Measurements from ENCODE around the gene KCNG2. TPM values are rescaled to one million over a fixed set of nuclear protein-coding genes. Genes with fewer than 3 reads are reported as not detected.

Gene KCNG2
- total RNA-seq, 4 donors from 2014 or later = 0.27 TPM; not detected in 3

DNA sequence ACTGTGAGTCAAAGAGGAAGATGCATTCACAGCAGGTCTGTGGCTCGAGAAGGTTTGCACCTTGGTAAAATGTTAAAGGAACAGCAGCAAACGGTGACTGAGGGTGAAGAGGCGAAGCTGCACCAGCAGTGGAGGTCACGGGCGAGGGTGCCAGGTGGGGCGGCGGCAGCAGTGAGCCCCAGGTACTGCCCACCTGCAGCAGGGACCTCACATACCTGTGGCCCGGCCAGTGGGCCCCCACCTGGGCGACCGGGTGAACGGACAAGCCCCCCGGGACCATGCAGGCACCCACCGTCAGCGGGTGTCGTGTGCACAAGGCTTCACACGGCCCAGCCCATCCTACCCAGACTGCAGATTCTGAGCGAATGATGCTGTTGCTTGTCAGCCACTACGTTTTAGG, 23.6 kb upstream of the KCNG2 start:
- Histone ChIP-seq H3K4me3 (no peak overlapping the region), H3K9me3 (peaks cover 0 to 11% (median 0%) of the 10 kb centered on the region in 3 donors), H3K4me1 (no peaks in the 10 kb centered on the region), H3K36me3 (no peaks in the 10 kb centered on the region), H3K27me3 (peaks cover 83% of the 10 kb centered on the region), H3K27ac (no peak overlapping the region)
- ATAC-seq = no peak
- WGBS, 2 donors (ENCODE audit: low coverage in 1 of 2) = 77 to 92% methylated on average over 12 to 13 of the region's 18 CpGs
- TF ChIP-seq, protein P1, sequence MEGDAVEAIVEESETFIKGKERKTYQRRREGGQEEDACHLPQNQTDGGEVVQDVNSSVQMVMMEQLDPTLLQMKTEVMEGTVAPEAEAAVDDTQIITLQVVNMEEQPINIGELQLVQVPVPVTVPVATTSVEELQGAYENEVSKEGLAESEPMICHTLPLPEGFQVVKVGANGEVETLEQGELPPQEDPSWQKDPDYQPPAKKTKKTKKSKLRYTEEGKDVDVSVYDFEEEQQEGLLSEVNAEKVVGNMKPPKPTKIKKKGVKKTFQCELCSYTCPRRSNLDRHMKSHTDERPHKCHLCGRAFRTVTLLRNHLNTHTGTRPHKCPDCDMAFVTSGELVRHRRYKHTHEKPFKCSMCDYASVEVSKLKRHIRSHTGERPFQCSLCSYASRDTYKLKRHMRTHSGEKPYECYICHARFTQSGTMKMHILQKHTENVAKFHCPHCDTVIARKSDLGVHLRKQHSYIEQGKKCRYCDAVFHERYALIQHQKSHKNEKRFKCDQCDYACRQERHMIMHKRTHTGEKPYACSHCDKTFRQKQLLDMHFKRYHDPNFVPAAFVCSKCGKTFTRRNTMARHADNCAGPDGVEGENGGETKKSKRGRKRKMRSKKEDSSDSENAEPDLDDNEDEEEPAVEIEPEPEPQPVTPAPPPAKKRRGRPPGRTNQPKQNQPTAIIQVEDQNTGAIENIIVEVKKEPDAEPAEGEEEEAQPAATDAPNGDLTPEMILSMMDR (IDR thresholded peaks at IDR 0.05) = no peak
- TF ChIP-seq EP300 (IDR thresholded peaks at IDR 0.05) = no peak
- no peak for TF ChIP-seq POLR2A (IDR thresholded peaks at IDR 0.05)
- no peak for TF ChIP-seq POLR2AphosphoS5 (IDR thresholded peaks at IDR 0.05)

DNA sequence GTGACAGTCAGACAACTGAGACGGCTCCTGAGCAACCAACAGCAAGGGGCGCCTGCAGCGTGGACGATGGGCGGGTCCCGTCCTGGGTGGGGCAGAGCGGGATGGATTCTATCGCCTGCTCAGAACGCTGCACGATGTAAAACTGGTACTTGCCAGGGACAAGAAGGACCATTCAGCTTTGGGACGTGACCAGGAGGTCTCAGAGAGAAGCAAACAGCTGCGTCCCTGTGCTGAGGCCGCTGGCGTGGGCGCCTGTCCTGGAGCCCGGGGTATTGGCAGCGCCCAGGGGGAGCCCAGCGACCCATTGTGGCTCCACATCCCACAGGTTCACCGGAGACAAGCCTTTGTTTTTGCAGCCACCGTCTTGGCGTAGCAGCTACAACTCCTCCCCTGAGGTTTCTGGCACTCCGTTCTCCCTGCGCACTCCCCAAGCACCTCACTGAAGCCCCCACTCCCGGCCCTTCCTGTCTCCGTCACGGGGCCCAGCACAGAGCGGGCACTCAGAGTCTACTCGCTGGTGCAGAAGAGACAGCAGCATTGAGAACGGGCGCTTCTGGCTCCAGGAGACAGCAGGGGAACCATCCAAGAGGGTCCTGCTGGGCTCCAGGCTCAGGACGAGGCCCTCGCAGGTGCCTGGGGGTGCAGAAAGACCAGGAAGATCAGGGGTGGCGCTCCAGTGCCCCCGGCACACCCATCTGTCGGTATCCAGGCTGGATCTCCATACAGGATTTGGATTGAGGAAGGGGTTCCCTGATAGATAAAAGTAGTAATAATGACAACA, 22.1 kb upstream of the KCNG2 start:
- ATAC-seq = no peak
- H3K9me3 ChIP-seq = no peaks in the 10 kb centered on the region
- H3K4me1 ChIP-seq = no peaks in the 10 kb centered on the region
- TF ChIP-seq POLR2A (IDR thresholded peaks at IDR 0.05) = no peak
- no peak for TF ChIP-seq POLR2AphosphoS5 (IDR thresholded peaks at IDR 0.05)
- TF ChIP-seq, protein P1 (IDR thresholded peaks at IDR 0.05) = no peak
- no peak for TF ChIP-seq EP300 (IDR thresholded peaks at IDR 0.05)
- peaks cover 80% of the 10 kb centered on the region for H3K27me3 ChIP-seq
- no peak overlapping the region for H3K27ac ChIP-seq
- 83 to 85% methylated on average over 9 to 19 of the region's 35 CpGs for WGBS, 2 donors (ENCODE audit: low coverage in 1 of 2)
- no peaks in the 10 kb centered on the region for H3K36me3 ChIP-seq
- H3K4me3 ChIP-seq = no peak overlapping the region

DNA sequence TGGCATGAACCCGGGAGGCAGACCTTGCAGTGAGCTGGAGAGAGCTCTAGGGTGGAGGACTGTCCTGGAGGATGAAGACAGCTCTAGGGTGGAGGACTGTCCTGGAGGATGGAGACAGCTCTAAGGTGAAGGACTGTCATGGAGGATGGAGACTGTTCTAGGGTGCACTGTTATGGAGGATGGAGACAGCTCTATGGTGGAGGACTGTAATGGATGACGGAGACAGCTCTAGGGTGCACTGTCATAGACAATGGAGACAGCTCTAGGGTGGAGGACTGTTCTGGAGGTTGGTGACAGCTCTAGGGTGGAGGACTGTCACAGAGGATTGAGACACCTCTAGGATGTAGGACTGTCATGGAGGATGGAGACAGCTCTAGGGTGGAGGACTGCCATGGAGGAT, 21.1 kb upstream of the KCNG2 start:
- Histone ChIP-seq H3K36me3 (no peaks in the 10 kb centered on the region), H3K9me3 (no peaks in the 10 kb centered on the region), H3K27ac (no peak overlapping the region), H3K27me3 (peaks cover 86% of the 10 kb centered on the region), H3K4me3 (no peak overlapping the region), H3K4me1 (no peaks in the 10 kb centered on the region)
- WGBS, 2 donors (ENCODE audit: low coverage in 1 of 2) = 48 to 86% methylated on average over 1 to 2 of the region's 2 CpGs
- no peak for TF ChIP-seq POLR2A (IDR thresholded peaks at IDR 0.05)
- no peak for TF ChIP-seq POLR2AphosphoS5 (IDR thresholded peaks at IDR 0.05)
- TF ChIP-seq, protein P1 (IDR thresholded peaks at IDR 0.05) = no peak
- no peak for TF ChIP-seq EP300 (IDR thresholded peaks at IDR 0.05)
- no peak for ATAC-seq

DNA sequence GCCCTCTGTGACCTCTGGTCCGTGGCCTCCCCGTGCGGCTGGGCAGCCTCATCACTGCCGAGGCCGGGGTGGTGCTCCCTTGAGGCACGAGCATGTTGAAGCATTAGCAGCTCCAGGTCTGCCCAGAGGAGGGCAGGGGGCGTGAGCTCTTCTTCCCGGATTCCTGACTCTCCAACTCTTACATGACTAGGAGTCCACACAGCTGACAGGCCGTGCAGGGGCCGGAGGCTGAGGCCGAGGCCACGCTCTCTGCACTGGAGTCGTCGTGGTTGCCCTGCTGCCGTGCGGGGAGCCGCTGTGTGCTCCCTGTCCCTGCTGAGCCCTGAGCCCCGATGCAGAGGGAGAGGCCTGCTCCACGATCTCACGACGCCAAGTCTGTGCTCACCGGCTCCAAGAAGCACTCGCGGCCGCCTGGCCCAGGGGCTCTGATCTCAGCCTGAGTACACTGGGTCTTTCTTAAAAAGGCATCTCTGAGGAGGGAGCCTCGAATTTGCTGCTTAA, 19.4 kb upstream of the KCNG2 start:
- ATAC-seq = no peak
- TF ChIP-seq POLR2AphosphoS5 (IDR thresholded peaks at IDR 0.05) = no peak
- no peak for TF ChIP-seq POLR2A (IDR thresholded peaks at IDR 0.05)
- Histone ChIP-seq H3K36me3 (no peaks in the 10 kb centered on the region), H3K9me3 (no peaks in the 10 kb centered on the region), H3K27ac (no peak overlapping the region), H3K27me3 (peaks cover 82% of the 10 kb centered on the region), H3K4me3 (no peak overlapping the region), H3K4me1 (no peaks in the 10 kb centered on the region)
- WGBS, 2 donors (ENCODE audit: low coverage in 1 of 2) = 68% methylated on average over 6 of the region's 26 CpGs; no CpG with 5 or more reads in 1 of the 2 donors

DNA sequence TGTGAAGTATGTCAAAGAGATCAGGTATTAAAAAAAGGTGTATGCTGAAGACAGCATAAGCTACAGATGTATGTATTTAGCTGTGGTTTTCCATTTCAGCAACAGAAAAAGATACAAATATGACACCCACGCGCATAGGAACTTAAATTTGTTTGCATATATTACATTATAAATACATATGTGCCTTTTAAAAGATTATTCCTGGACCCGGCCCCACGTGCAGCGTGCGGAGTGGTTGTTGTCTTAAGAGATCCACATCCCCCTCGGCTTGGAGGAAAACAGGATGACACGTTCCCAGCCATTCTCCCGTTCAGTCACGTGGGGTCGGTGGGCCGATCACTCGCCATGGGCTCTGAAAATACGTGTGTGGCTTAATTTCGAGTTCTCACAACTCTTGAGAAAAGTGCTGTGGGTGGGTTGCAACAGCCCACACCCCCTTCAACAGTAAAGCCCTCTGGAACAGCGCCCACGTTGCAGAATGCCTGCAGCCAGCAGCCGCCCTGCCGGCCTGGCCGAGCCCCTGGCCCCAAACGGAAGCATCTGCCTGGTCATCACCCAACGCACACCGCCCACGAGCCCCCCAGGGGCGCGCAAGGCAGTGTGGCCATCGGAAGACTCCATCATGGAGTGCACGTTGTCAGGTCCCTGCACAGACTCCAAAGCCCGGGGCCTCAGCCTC, 18.6 kb upstream of the KCNG2 start:
- H3K36me3 ChIP-seq = no peaks in the 10 kb centered on the region
- H3K4me3 ChIP-seq = no peak overlapping the region
- WGBS, 2 donors (ENCODE audit: low coverage in 1 of 2) = 64 to 73% methylated on average over 13 to 16 of the region's 29 CpGs
- H3K9me3 ChIP-seq = no peaks in the 10 kb centered on the region
- no peak for ATAC-seq
- no peak overlapping the region for H3K27ac ChIP-seq
- H3K4me1 ChIP-seq = no peaks in the 10 kb centered on the region
- TF ChIP-seq, protein P1 (IDR thresholded peaks at IDR 0.05) = no peak
- TF ChIP-seq POLR2A (IDR thresholded peaks at IDR 0.05) = no peak
- TF ChIP-seq EP300 (IDR thresholded peaks at IDR 0.05) = no peak
- no peak for TF ChIP-seq POLR2AphosphoS5 (IDR thresholded peaks at IDR 0.05)
- peaks cover 82% of the 10 kb centered on the region for H3K27me3 ChIP-seq

Measured in gastroesophageal sphincter (tissue), 4 donors.